ENCODE measurements around the gene HBE1. TPM values are rescaled to one million over a fixed set of nuclear protein-coding genes. Genes with fewer than 3 reads are reported as not detected.
"Not testable (repeated sequence)": the region's sequence is repeated elsewhere in the genome, so short reads cannot be mapped to it uniquely, and the experiment has no call there.

Gene HBE1
- total RNA-seq, 1 experiment from 2014 or later: 1.2 TPM

- not testable (repeated sequence) for DNase-seq (ENCODE audit: extremely low read depth, low read depth)
Measured at GRCh38 chr11:5254646-5255413, 14.9 kb downstream of the HBE1 start, which contains the start of gene HBG2. TSS of gene HBG2 (minus strand) at chr11:5254781. CDS start at chr11:5254728, 53 bp downstream.

DNA sequence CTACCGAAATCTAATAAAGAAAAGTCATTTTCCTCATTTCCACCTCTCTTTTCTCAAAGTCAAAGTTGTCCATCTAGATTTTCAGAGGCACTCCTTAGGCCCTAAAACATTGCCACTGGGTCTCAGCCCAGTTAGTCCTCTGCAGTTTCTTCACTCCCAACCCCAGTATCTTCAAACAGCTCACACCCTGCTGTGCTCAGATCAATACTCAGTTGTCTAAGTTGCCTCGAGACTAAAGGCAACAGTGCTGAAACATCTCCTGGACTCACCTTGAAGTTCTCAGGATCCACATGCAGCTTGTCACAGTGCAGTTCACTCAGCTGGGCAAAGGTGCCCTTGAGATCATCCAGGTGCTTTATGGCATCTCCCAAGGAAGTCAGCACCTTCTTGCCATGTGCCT lies 15.7 kb downstream of the HBE1 start:
- DNase-seq (ENCODE audit: extremely low read depth, low read depth): not testable (repeated sequence)

- DNase-seq (ENCODE audit: extremely low read depth, low read depth): not testable (repeated sequence)
Measured at GRCh38 chr11:5253440-5253839, 16.3 kb downstream of the HBE1 start.

DNA sequence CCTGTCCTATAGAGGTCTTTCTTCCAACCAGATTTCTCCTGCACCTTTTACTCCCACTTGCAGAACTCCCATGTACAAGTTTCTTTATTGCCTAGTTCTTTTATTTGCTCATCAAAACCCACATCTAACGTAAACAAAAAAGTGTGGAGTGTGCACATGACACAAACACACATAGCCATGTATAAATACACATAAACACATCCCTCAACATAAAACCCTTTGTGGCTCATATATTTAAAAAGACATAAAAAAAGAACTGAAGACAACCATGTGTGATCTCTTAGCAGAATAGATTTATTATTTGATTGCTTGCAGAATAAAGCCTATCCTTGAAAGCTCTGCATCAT lies 16.9 kb downstream of the HBE1 start:
- no peak for DNase-seq (ENCODE audit: extremely low read depth, low read depth)

GRCh38 chr11:5252192-5252918 lies 17.4 kb downstream of the HBE1 start:
- no peak for DNase-seq (ENCODE audit: extremely low read depth, low read depth)

GRCh38 chr11:5251746-5252145 lies 18.0 kb downstream of the HBE1 start:
- no peak for DNase-seq (ENCODE audit: extremely low read depth, low read depth)

GRCh38 chr11:5250543-5251204 lies 19.1 kb downstream of the HBE1 start:
- no peak for DNase-seq (ENCODE audit: extremely low read depth, low read depth)

DNA sequence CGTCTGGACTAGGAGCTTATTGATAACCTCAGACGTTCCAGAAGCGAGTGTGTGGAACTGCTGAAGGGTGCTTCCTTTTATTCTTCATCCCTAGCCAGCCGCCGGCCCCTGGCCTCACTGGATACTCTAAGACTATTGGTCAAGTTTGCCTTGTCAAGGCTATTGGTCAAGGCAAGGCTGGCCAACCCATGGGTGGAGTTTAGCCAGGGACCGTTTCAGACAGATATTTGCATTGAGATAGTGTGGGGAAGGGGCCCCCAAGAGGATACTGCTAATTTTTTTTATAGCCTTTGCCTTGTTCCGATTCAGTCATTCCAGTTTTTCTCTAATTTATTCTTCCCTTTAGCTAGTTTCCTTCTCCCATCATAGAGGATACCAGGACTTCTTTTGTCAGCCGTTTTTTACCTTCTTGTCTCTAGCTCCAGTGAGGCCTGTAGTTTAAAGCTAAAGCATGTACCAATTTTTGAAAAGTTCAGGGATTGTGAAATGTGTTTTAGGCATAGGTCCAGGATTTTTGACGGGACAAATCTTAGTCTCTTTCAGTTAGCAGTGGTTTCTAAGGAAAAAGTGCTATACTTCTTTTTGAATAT lies 19.8 kb downstream of the HBE1 start, which contains the start of gene HBG1:
Gene HBG1 (minus strand): TSS at position 51 of the 590 bp plus-strand sequence. CDS start 53 bp downstream, outside the sequence.
- not testable (repeated sequence) for DNase-seq (ENCODE audit: extremely low read depth, low read depth)

DNA sequence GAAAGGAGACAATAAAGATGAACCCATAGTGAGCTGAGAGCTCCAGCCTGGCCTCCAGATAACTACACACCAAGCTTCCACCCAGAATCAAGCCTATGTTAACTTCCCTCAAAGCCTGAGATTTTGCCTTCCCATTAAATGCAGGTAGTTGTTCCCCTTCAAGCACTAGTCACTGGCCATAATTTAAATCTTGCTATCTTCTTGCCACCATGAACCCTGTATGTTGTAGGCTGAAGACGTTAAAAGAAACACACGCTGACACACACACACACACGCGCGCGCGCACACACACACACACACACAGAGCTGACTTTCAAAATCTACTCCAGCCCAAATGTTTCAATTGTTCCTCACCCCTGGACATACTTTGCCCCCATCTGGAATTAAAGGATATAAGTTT lies 21.2 kb downstream of the HBE1 start:
- not testable (repeated sequence) for DNase-seq (ENCODE audit: extremely low read depth, low read depth)

GRCh38 chr11:5247472-5248192 lies 22.1 kb downstream of the HBE1 start:
- no peak for DNase-seq (ENCODE audit: extremely low read depth, low read depth)

DNA sequence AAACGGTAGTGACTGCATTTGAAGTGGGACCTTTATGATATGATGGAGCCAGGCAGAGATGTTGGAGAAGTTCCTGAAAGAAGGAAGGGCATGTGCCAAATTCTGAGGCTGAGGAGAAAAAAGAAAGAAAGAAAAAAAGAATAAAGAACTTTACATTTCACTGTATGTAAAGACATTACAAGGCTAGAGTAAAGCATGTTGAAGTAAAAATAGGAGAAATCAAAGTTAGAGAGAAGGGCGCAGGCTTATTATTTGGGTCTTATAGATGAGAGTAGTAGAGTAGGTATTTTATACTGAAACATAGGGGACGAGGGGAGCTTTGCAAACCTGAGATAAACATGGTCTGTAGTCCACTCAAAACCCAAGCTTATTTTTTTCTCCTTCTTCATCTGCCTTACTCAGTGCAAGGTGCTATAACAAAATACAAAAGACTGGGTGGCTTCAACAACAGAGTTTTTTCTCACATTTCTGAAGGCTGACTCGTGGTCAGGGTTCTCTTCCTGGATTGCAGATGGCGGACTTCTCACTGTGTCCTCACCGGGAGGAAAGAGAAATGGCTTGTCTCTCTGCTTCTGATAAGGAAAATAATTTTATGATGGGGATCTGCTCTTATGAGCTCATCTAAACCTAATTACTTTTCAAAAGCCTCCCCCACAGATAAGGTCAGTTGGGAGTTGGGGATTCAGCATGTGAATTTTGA lies 22.8 kb downstream of the HBE1 start:
- no peak for DNase-seq (ENCODE audit: extremely low read depth, low read depth)

- no peak for DNase-seq (ENCODE audit: extremely low read depth, low read depth)
Measured at GRCh38 chr11:5245155-5245554, 24.6 kb downstream of the HBE1 start.

- DNase-seq (ENCODE audit: extremely low read depth, low read depth): no peak
Measured at GRCh38 chr11:5243816-5244180, 25.9 kb downstream of the HBE1 start.

DNA sequence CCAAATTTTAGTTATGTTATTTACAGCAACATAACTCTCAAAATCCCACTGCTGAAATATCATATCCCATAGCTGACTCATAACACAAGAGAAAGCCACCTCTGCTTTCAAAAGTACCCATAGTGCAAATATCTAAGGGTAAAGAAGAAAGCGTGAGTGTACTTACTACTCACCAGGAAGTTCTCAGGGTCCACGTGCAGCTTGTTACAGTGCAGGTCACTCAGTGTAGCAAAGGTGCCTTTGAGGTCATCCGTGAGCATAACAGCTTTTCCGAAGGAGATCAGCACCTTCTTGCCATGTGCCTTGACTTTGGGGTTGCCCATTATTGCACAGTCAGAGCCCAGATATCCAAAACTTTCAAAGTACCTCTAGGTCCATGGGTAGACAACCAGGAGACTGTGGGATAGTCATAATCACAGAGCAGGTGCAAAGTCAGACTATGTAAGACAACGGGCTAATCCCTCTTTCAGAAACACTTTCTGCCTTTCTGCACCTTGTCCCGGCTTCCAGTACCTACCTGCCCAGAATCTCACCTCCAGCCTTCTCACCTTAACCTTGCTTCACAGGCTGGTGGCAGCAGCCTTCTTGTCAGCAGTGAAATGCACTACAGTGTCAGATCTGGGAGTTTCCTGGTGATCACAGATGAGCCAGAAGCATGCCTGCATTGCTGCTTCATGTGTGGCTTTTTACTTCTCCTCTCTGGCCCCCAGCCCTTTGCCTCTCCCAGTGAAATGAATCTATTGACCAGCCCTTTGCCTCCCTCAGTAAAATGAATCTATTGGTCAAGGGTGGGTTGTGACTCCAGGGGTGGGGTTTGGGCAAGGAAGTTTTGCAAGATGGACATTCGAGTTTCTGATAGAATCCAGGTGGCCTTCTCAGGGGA lies 26.6 kb downstream of the HBE1 start:
- DNase-seq (ENCODE audit: extremely low read depth, low read depth): no peak

DNA sequence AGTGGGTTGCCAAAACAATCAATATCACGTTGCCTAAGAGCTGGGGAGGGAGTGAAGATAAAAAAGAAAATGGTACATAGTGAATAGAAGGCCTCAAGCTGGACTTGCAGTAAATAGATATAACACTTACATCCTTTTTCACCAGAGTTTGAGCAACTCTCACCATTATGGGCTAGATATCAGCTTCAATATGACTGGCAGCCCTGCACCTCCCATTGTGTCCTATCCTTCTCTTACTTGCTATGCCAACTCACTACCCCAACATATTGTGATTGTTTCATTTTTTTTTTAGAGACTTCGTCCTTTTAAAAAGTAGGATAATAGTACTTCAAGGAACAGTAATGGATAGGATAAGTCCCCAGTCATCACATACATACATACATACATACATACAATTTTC lies 27.5 kb downstream of the HBE1 start:
- no peak for DNase-seq (ENCODE audit: extremely low read depth, low read depth)

- no peak for DNase-seq (ENCODE audit: extremely low read depth, low read depth)
Measured at GRCh38 chr11:5241458-5241857, 28.3 kb downstream of the HBE1 start.

GRCh38 chr11:5240458-5240857 lies 29.3 kb downstream of the HBE1 start:
- DNase-seq (ENCODE audit: extremely low read depth, low read depth): no peak

DNA sequence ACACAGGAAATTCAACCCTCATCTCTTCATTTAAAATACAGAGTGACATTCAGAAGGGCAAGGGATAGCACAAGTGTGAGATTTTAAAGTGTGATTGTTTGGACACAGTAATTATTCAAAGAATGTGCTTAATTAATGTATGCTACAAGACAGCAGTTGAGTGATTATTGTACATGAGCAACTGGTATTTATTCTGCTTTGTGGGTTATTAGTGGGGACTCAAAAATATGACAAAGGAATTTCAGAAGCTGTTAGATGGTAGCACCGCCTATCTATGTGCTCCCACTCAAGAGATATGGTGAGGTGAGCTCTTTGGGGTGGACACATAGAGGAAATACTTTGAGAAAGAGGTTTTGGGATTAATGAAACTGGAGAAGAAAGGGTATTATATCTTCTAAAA lies 29.7 kb downstream of the HBE1 start:
- no peak for DNase-seq (ENCODE audit: extremely low read depth, low read depth)

DNA sequence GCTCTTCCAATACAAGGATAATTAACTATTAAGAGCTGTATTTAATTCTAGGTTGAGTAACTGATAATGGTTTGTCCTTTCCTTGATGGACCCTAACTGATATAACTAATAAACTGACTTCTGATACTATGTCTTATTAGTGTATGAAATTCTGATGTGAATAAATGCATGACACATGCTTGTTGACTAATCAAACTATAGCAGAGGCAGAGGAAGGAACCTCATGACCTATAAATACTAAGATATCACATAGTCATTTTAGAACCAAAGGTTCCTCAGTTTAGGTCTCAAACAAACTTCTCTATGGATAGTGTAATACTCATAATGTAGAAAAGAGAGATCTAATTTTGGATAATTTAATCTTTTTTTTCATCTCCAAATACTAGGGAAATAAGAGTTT lies 30.7 kb downstream of the HBE1 start:
- no peak for DNase-seq (ENCODE audit: extremely low read depth, low read depth)

Measured in NCI-H460 (cell line).